GM13977 (cell line): ENCODE data around the gene RASSF5.

Experiments used
- DNase-seq: peaks from one replicate; pipeline ENCODE4 v3.0.0; 2012; ENCODE audit warnings: low spot score
- CTCF ChIP-seq: IDR thresholded peaks from 2 replicates; pipeline ENCODE4 v1.5.1; 2012; ENCODE audit warnings: mild to moderate bottlenecking, control low read depth; ENCODE audit not compliant: insufficient read depth; ENCODE audit errors: extremely low read depth, missing control alignments
- in situ Hi-C: fragments of 300-500 bp; cut with MboI; formaldehyde crosslinking; loops from one replicate; pipeline ENCODE4 v1.12.0; 2022; ENCODE audit warnings: low sequenced_read_pairs, low pct_unique_long_range_greater_than_20kb, mixed read lengths, inconsistent platforms; ENCODE audit not compliant: unreplicated experiment

The RASSF5 gene

GRCh38 chr1:206538901-206539640 is 31.7 kb downstream of the RASSF5 start:
- no peak for TF ChIP-seq CTCF
- no peak for DNase-seq
- in situ Hi-C loops = no loop called here

GRCh38 chr1:206540044-206540780 is 32.9 kb downstream of the RASSF5 start:
- in situ Hi-C loops = no loop called here
- no peak for TF ChIP-seq CTCF
- DNase-seq = no peak

- no peak for TF ChIP-seq CTCF
- in situ Hi-C loops = no loop called here
- DNase-seq = no peak
These were observed 34.0 kb downstream of the RASSF5 start for GRCh38 chr1:206541236-206541833.

GRCh38 chr1:206544562-206545257 is 37.4 kb downstream of the RASSF5 start:
- TF ChIP-seq CTCF = peak; percentile 89
- peak; percentile 81 for DNase-seq
- in situ Hi-C loops = loop anchor here (5.0 kb wide), 1 partner anchor 38 kb away; no protein-coding TSS in a partner anchor

- in situ Hi-C loops = loop anchor here (5.0 kb wide), 1 partner anchor 37 kb away; no protein-coding TSS in a partner anchor
- no peak for DNase-seq
- TF ChIP-seq CTCF = no peak
These were observed 38.0 kb downstream of the RASSF5 start for GRCh38 chr1:206545351-206545750.

- TF ChIP-seq CTCF = no peak
- in situ Hi-C loops = loop anchor here (5.0 kb wide), 1 partner anchor 35 kb away; no protein-coding TSS in a partner anchor
- DNase-seq = no peak
These were observed 39.8 kb downstream of the RASSF5 start for GRCh38 chr1:206547104-206547503.
